ENCODE results near the gene PCIF1. TPM values are rescaled to one million over a fixed set of nuclear protein-coding genes. Genes with fewer than 3 reads are reported as not detected.
A peak's percentile ranks its signal among the peaks of the same experiment; 100 is the strongest.

The PCIF1 gene
- polyA plus RNA-seq, 2 donors = 18.0 to 20.9 TPM

DNA sequence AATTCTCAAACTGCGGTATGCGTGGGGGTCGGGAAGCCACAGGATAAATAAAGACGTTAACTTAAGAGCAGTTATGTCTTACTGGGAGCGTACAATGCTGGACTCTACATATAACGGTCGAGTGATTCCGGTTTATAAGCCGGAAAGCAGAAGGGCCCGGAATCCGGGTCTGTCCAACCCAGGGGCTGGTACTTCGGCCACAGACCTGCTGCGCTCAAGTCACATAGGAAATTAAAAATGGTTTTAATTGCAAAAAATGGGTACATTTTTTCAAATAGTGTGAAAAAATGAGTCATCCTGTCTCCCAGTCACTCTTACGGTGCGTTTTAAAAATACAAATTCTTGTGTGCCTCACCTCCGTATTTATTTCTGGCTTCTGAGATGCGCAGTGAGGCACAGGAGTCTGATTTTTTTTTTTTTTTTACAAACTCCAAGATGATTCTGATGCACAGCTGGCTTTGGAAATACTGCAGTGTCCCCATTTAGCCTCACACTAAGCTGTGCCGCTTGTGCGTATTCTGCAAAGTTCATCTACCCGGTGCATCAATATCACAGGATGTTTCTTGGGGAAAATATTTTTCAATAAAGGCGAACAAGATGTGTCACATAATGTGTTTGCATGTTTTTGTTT is 1.0 kb downstream of the PCIF1 start:
- peak overlapping the region; percentile 46 to 85 for H3K4me3 ChIP-seq (ENCODE audit: low read depth in 1 of 2, low read length in 2 of 2)
- H3K27ac ChIP-seq (ENCODE audit: low read depth in 2 of 2, low read length in 1 of 2) = peak overlapping the region; percentile 66 to 88
- H3K36me3 ChIP-seq (ENCODE audit: control insufficient read depth in 2 of 2, insufficient read depth in 2 of 2, low read length in 1 of 2) = peaks cover 12 to 19% of the 10 kb centered on the region in 2 donors
- WGBS, 2 donors = 9% methylated on average over 21 of the region's 21 CpGs
- H3K27me3 ChIP-seq (ENCODE audit: control insufficient read depth in 1 of 2, insufficient read depth in 2 of 2, low read length in 2 of 2) = no peaks in the 10 kb centered on the region
- peaks cover 2 to 5% of the 10 kb centered on the region in 2 donors for H3K4me1 ChIP-seq (ENCODE audit: control insufficient read depth in 2 of 2, insufficient read depth in 2 of 2, low read length in 1 of 2)
- H3K9me3 ChIP-seq (ENCODE audit: control insufficient read depth in 2 of 2, insufficient read depth in 1 of 2, low read depth in 1 of 2, low read length in 1 of 2) = no peaks in the 10 kb centered on the region

DNA sequence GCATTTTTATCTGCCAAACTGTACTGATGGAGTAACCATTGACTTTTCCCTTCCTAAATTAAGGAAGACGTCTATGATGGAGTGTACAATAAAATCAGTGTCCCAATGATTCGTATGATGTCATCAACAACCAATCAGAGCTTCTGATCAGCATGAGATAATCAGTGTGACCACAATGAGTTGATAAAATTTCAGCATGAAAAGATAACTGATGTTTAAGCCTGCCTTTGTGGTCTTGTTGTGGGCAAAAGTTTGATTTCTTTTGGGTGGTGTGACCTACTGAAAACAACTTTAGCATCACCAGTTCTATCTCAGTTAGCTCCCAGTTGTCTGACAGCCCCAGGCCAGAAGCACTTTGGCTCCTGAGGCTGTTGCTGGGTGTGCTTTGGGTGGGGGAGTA is 3.3 kb downstream of the PCIF1 start:
- Histone ChIP-seq H3K27me3 (ENCODE audit: control insufficient read depth in 1 of 2, insufficient read depth in 2 of 2, low read length in 2 of 2) (no peaks in the 10 kb centered on the region), H3K27ac (ENCODE audit: low read depth in 2 of 2, low read length in 1 of 2) (no peak overlapping the region), H3K4me3 (ENCODE audit: low read depth in 1 of 2, low read length in 2 of 2) (no peak overlapping the region), H3K9me3 (ENCODE audit: control insufficient read depth in 2 of 2, insufficient read depth in 1 of 2, low read depth in 1 of 2, low read length in 1 of 2) (no peaks in the 10 kb centered on the region), H3K36me3 (ENCODE audit: control insufficient read depth in 2 of 2, insufficient read depth in 2 of 2, low read length in 1 of 2) (peaks cover 12 to 27% of the 10 kb centered on the region in 2 donors), H3K4me1 (ENCODE audit: control insufficient read depth in 2 of 2, insufficient read depth in 2 of 2, low read length in 1 of 2) (peaks cover 2 to 8% of the 10 kb centered on the region in 2 donors)
- WGBS, 2 donors = 69 to 73% methylated on average over 2 of the region's 2 CpGs

DNA sequence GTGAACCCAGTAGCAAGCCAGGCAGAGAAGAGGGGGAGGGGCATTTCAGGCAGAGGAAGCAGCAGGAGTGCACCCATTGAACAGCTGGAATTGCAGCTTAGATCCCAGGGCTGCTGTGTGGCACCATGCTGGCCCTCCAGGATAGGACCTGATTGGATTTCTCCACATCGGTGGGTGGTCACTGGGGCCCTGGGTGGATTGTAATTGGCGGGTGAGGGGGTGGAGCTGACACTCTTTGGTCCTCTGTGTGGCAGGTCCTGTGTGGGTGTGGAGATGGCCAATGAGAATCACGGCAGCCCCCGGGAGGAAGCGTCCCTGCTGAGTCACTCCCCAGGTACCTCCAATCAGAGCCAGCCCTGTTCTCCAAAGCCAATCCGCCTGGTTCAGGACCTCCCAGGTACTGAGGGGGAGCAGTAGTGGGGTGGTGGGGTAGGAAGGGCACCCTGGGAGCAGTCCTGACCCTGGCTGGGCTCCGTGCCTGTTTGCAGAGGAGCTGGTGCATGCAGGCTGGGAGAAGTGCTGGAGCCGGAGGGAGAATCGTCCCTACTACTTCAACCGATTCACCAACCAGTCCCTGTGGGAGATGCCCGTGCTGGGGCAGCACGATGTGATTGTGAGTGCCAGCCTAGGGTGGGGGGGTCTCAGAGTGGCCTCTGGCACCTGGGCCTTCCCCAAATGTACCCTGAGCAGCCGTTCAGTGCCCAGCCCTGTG is 4.4 kb downstream of the PCIF1 start:
- Histone ChIP-seq H3K27me3 (ENCODE audit: control insufficient read depth in 1 of 2, insufficient read depth in 2 of 2, low read length in 2 of 2) (no peaks in the 10 kb centered on the region), H3K4me3 (ENCODE audit: low read depth in 1 of 2, low read length in 2 of 2) (no peak overlapping the region), H3K4me1 (ENCODE audit: control insufficient read depth in 2 of 2, insufficient read depth in 2 of 2, low read length in 1 of 2) (peaks cover 0 to 9% of the 10 kb centered on the region in 2 donors), H3K27ac (ENCODE audit: low read depth in 2 of 2, low read length in 1 of 2) (no peak overlapping the region), H3K36me3 (ENCODE audit: control insufficient read depth in 2 of 2, insufficient read depth in 2 of 2, low read length in 1 of 2) (peaks cover 12 to 37% of the 10 kb centered on the region in 2 donors), H3K9me3 (ENCODE audit: control insufficient read depth in 2 of 2, insufficient read depth in 1 of 2, low read depth in 1 of 2, low read length in 1 of 2) (no peaks in the 10 kb centered on the region)
- 90 to 91% methylated on average over 13 of the region's 13 CpGs for WGBS, 2 donors

DNA sequence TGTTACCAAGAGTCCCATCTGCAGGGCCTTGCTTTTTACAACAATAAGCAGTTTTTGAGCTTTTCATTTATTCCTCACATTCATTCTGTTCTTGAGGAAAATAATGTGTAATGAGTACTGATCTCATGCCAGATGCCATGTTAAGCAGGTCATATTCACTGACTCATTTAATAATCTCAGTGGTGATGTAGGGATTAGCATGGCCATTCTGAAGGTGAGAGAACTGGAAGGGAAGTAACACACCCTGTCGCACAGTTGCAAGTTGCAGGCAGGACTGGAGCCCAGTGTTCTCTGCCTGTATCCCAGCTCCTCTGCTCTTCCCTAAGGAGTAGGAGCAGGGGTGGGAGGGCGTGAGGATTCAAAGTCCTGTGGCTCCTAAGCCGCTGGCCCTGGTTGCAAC is 5.6 kb downstream of the PCIF1 start:
- Histone ChIP-seq H3K4me1 (ENCODE audit: control insufficient read depth in 2 of 2, insufficient read depth in 2 of 2, low read length in 1 of 2) (peaks cover 0 to 12% of the 10 kb centered on the region in 2 donors), H3K9me3 (ENCODE audit: control insufficient read depth in 2 of 2, insufficient read depth in 1 of 2, low read depth in 1 of 2, low read length in 1 of 2) (no peaks in the 10 kb centered on the region), H3K27me3 (ENCODE audit: control insufficient read depth in 1 of 2, insufficient read depth in 2 of 2, low read length in 2 of 2) (no peaks in the 10 kb centered on the region), H3K27ac (ENCODE audit: low read depth in 2 of 2, low read length in 1 of 2) (no peak overlapping the region), H3K36me3 (ENCODE audit: control insufficient read depth in 2 of 2, insufficient read depth in 2 of 2, low read length in 1 of 2) (peaks cover 16 to 42% of the 10 kb centered on the region in 2 donors), H3K4me3 (ENCODE audit: low read depth in 1 of 2, low read length in 2 of 2) (no peak overlapping the region)
- WGBS, 2 donors = 84 to 94% methylated on average over 3 of the region's 3 CpGs

DNA sequence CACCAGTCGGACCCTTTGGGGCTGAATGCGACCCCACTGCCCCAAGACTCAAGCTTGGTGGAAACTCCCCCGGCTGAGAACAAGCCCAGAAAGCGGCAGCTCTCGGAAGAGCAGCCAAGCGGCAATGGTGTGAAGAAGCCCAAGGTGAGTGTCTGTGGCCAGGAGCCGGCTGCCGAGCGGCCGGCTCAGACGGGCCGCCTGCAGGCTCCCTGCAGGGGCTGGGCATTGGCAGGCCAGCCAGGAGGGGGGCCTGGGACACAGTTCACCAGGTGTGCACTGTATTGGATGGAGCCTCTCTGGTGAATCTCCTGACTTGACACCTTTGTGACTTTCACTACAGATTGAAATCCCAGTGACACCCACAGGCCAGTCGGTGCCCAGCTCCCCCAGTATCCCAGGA is 6.0 kb downstream of the PCIF1 start:
- 89 to 94% methylated on average over 13 of the region's 13 CpGs for WGBS, 2 donors
- no peak overlapping the region for H3K4me3 ChIP-seq (ENCODE audit: low read depth in 1 of 2, low read length in 2 of 2)
- peaks cover 19 to 46% of the 10 kb centered on the region in 2 donors for H3K36me3 ChIP-seq (ENCODE audit: control insufficient read depth in 2 of 2, insufficient read depth in 2 of 2, low read length in 1 of 2)
- no peaks in the 10 kb centered on the region for H3K9me3 ChIP-seq (ENCODE audit: control insufficient read depth in 2 of 2, insufficient read depth in 1 of 2, low read depth in 1 of 2, low read length in 1 of 2)
- no peak overlapping the region for H3K27ac ChIP-seq (ENCODE audit: low read depth in 2 of 2, low read length in 1 of 2)
- no peaks in the 10 kb centered on the region for H3K27me3 ChIP-seq (ENCODE audit: control insufficient read depth in 1 of 2, insufficient read depth in 2 of 2, low read length in 2 of 2)
- peaks cover 0 to 15% of the 10 kb centered on the region in 2 donors for H3K4me1 ChIP-seq (ENCODE audit: control insufficient read depth in 2 of 2, insufficient read depth in 2 of 2, low read length in 1 of 2)

DNA sequence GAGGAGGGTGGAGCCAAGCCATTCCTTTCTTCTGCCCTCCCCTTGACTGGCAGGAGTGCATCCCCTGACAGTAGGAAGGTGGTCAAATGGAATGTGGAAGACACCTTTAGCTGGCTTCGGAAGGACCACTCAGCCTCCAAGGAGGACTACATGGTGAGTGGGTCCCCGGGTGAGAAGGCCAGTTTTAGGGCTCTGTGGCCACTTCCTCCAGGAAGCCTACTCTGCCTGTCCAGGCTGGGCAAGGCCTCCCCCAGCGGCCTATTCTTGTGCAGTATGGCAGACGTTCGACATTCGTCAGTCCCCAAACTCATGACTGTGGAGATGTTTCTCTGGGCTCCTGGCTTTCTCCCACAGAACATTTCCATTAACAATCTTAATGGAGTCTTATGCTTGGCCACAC is 9.1 kb downstream of the PCIF1 start:
- peaks cover 16 to 74% of the 10 kb centered on the region in 2 donors for H3K36me3 ChIP-seq (ENCODE audit: control insufficient read depth in 2 of 2, insufficient read depth in 2 of 2, low read length in 1 of 2)
- H3K27me3 ChIP-seq (ENCODE audit: control insufficient read depth in 1 of 2, insufficient read depth in 2 of 2, low read length in 2 of 2) = no peaks in the 10 kb centered on the region
- H3K9me3 ChIP-seq (ENCODE audit: control insufficient read depth in 2 of 2, insufficient read depth in 1 of 2, low read depth in 1 of 2, low read length in 1 of 2) = no peaks in the 10 kb centered on the region
- H3K4me3 ChIP-seq (ENCODE audit: low read depth in 1 of 2, low read length in 2 of 2) = no peak overlapping the region
- peak overlapping the region; percentile 45 to 61 for H3K27ac ChIP-seq (ENCODE audit: low read depth in 2 of 2, low read length in 1 of 2)
- peaks cover 0 to 31% of the 10 kb centered on the region in 2 donors for H3K4me1 ChIP-seq (ENCODE audit: control insufficient read depth in 2 of 2, insufficient read depth in 2 of 2, low read length in 1 of 2)
- 86 to 88% methylated on average over 6 of the region's 6 CpGs for WGBS, 2 donors

DNA sequence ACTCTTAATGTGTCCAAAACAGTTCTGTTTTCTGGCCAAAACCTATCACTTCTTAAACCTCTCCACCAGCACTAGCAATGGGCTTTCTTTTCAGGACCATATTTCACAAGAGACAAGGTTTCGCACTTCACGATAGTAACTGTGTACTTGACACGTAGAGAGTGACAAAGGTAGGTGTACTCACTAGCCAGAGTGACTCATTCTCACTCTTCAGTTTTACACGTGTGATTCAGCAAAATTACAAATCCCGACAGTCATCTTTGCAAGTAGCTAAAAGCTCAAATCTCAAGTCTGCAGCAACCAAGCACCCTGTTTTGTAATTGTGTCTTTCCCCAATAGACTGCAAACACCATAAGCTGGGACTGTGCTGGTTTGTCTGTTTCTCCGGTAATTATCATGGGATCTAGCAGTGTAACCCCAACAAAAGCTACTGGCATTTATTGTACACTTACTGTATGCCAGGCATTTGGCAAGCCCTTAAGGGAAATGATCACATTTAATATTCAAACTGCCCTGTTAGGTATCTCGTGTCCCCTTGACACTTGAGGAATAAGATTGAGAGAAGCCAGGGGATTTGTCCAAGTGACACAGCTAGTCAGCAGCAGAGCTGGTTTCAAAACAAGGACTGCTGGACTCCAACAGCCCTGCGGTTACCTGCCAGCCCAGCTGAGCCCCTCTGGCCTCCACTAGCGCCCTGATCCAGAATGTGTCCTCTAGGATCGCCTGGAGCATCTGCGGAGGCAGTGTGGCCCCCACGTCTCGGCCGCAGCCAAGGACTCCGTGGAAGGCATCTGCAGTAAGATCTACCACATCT is 9.9 kb downstream of the PCIF1 start:
- peak overlapping the region; percentile 62 to 86 for H3K27ac ChIP-seq (ENCODE audit: low read depth in 2 of 2, low read length in 1 of 2)
- peaks cover 17 to 74% of the 10 kb centered on the region in 2 donors for H3K36me3 ChIP-seq (ENCODE audit: control insufficient read depth in 2 of 2, insufficient read depth in 2 of 2, low read length in 1 of 2)
- H3K4me1 ChIP-seq (ENCODE audit: control insufficient read depth in 2 of 2, insufficient read depth in 2 of 2, low read length in 1 of 2) = peaks cover 0 to 33% of the 10 kb centered on the region in 2 donors
- no peaks in the 10 kb centered on the region for H3K27me3 ChIP-seq (ENCODE audit: control insufficient read depth in 1 of 2, insufficient read depth in 2 of 2, low read length in 2 of 2)
- no peak overlapping the region for H3K4me3 ChIP-seq (ENCODE audit: low read depth in 1 of 2, low read length in 2 of 2)
- WGBS, 2 donors = 68 to 75% methylated on average over 15 of the region's 15 CpGs
- H3K9me3 ChIP-seq (ENCODE audit: control insufficient read depth in 2 of 2, insufficient read depth in 1 of 2, low read depth in 1 of 2, low read length in 1 of 2) = no peaks in the 10 kb centered on the region

DNA sequence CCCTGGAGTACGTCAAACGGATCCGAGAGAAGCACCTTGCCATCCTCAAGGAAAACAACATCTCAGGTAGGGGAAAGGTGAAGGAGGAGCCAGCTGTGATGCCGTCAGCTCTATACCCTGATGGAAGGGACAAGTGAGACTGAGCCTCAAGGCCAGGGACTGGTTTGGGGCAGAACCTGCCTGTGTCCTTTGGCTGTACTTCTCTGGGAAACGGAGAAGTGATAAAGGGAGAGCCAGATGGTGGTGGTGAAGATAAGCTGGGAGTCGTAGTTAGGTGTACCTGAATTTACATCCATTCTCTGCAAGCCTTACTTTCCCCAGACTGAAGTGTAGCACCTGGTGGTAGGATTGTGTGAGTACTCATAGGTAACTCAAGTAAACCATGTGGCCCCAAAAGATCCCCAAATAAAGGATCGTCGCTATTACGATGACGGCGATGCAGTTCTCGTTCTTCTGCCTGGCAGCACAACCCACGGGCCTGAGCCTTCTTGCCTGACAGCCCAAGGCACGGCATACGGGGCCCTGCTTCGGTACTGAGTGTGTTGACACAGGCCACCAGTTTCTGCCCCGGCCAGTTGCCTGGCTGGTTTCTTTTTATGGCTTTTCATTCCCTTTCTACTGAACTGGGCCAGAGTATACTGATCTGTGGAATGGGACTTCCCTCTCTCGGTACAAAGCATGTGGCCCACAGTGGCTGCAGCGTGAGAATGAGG is 10.6 kb downstream of the PCIF1 start:
- no peaks in the 10 kb centered on the region for H3K9me3 ChIP-seq (ENCODE audit: control insufficient read depth in 2 of 2, insufficient read depth in 1 of 2, low read depth in 1 of 2, low read length in 1 of 2)
- H3K27ac ChIP-seq (ENCODE audit: low read depth in 2 of 2, low read length in 1 of 2) = peak overlapping the region; percentile 62 to 86
- H3K36me3 ChIP-seq (ENCODE audit: control insufficient read depth in 2 of 2, insufficient read depth in 2 of 2, low read length in 1 of 2) = peaks cover 17 to 75% of the 10 kb centered on the region in 2 donors
- no peak overlapping the region for H3K4me3 ChIP-seq (ENCODE audit: low read depth in 1 of 2, low read length in 2 of 2)
- H3K4me1 ChIP-seq (ENCODE audit: control insufficient read depth in 2 of 2, insufficient read depth in 2 of 2, low read length in 1 of 2) = peaks cover 0 to 34% of the 10 kb centered on the region in 2 donors
- no peaks in the 10 kb centered on the region for H3K27me3 ChIP-seq (ENCODE audit: control insufficient read depth in 1 of 2, insufficient read depth in 2 of 2, low read length in 2 of 2)
- 77 to 86% methylated on average over 19 of the region's 19 CpGs for WGBS, 2 donors

DNA sequence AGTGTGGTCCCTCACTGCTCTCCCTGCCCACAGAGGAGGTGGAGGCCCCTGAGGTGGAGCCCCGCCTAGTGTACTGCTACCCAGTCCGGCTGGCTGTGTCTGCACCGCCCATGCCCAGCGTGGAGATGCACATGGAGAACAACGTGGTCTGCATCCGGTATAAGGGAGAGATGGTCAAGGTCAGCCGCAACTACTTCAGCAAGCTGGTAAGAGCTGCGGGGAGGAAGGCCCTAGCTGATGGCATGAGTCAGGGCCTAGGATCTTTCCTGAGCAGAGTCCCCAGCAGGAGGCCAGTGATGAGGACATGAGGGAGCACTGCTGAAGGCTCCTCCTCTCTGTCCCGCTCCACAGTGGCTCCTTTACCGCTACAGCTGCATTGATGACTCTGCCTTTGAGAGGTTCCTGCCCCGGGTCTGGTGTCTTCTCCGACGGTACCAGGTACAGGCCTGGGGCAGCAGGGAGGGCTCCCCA is 11.2 kb downstream of the PCIF1 start:
- Histone ChIP-seq H3K36me3 (ENCODE audit: control insufficient read depth in 2 of 2, insufficient read depth in 2 of 2, low read length in 1 of 2) (peaks cover 17 to 72% of the 10 kb centered on the region in 2 donors), H3K27me3 (ENCODE audit: control insufficient read depth in 1 of 2, insufficient read depth in 2 of 2, low read length in 2 of 2) (no peaks in the 10 kb centered on the region), H3K4me1 (ENCODE audit: control insufficient read depth in 2 of 2, insufficient read depth in 2 of 2, low read length in 1 of 2) (peaks cover 0 to 35% of the 10 kb centered on the region in 2 donors), H3K27ac (ENCODE audit: low read depth in 2 of 2, low read length in 1 of 2) (peak overlapping the region; percentile 1 to 86), H3K4me3 (ENCODE audit: low read depth in 1 of 2, low read length in 2 of 2) (no peak overlapping the region), H3K9me3 (ENCODE audit: control insufficient read depth in 2 of 2, insufficient read depth in 1 of 2, low read depth in 1 of 2, low read length in 1 of 2) (no peaks in the 10 kb centered on the region)
- 76 to 79% methylated on average over 13 of the region's 13 CpGs for WGBS, 2 donors

All from esophagus (tissue), 2 donors.